ENCODE data around the gene PRKAG2. TPM values are rescaled to one million over a fixed set of nuclear protein-coding genes. Genes with fewer than 3 reads are reported as not detected.

The PRKAG2 gene
- total and polyA plus RNA-seq, 2 of the 8 experiments (the other 6 are each of a cell fraction or from before 2014, with no cell fraction given) = 7.5 to 18.1 TPM

DNA sequence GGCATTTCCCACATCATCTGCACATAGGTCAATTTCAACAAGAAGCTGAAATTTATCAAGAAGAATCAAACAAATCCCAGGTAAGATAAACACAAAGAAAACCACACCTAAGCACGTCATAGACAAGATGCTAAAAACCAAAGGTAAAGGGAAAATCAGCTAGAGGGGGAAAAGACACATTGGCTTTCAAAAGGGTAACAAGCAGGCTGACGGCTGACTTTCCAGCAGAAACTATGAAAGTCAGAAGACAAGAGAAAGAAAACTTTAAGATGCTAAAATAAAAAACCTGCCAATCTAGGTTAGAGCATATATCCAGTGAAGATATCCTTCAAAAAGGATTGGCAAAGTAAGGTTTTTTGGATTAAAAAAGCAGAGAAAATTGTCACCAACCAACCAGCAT is 297.3 kb downstream of the PRKAG2 start:
- H2AFZ ChIP-seq (ENCODE audit: low read length) = no peak overlapping the region
- H3K9ac ChIP-seq (replicated peaks in 1 of 4; ENCODE audit: extremely low read depth in 1 of 4, low read depth in 3 of 4, low read length in 3 of 4) = no peak overlapping the region
- H2BK12ac ChIP-seq (ENCODE audit: low read depth, low read length) = no peak overlapping the region
- H2BK5ac ChIP-seq (ENCODE audit: low read depth, low read length) = no peak overlapping the region
- no peak overlapping the region for H3K18ac ChIP-seq (ENCODE audit: extremely low read depth, low read length)
- H2AK5ac ChIP-seq (ENCODE audit: low read depth, low read length) = no peak overlapping the region
- DNase-seq (ENCODE audit: low read depth in 1 of 2, low spot score in 2 of 2) = no peak
- no peaks in the 10 kb centered on the region for H3K36me3 ChIP-seq (ENCODE audit: control insufficient read depth in 2 of 4, insufficient read depth in 4 of 4, low read length in 3 of 4)
- ChIA-PET CTCF (ENCODE audit: partially characterized antibody) (interaction anchor here (0.8 kb wide), 1 partner anchor 13 kb away, joined by 3 read pairs; no protein-coding TSS in a partner anchor), POLR2A (ENCODE audit: partially characterized antibody) (no interaction called here)
- H3K4me2 ChIP-seq (ENCODE audit: insufficient read depth in 1 of 2, low read depth in 2 of 2, low read length in 2 of 2) = no peak overlapping the region
- H3K4me3 ChIP-seq (ENCODE audit: extremely low read depth in 1 of 4, insufficient read depth in 2 of 4, low read depth in 3 of 4, low read length in 4 of 4) = no peak overlapping the region
- no peak overlapping the region for H2BK20ac ChIP-seq (ENCODE audit: low read length)
- H3K79me1 ChIP-seq (ENCODE audit: low read depth, low read length) = no peaks in the 10 kb centered on the region
- no peaks in the 10 kb centered on the region for H3K27me3 ChIP-seq (replicated peaks in 1 of 4; ENCODE audit: control insufficient read depth in 3 of 4, extremely low read depth in 1 of 4, insufficient read depth in 3 of 4, low read length in 3 of 4)
- no peak overlapping the region for H4K5ac ChIP-seq (ENCODE audit: insufficient read length, low read depth, low read length)
- no peak overlapping the region for H3K14ac ChIP-seq (ENCODE audit: insufficient read length)
- no peak overlapping the region for H4K8ac ChIP-seq (ENCODE audit: extremely low read depth, insufficient read depth, low read length)
- H3K27ac ChIP-seq (ENCODE audit: low read depth, low read length) = no peak overlapping the region
- no peak overlapping the region for H2BK15ac ChIP-seq (ENCODE audit: low read length)
- no peaks in the 10 kb centered on the region for H4K20me1 ChIP-seq (replicated peaks in 1 of 2; ENCODE audit: control insufficient read depth in 1 of 2, insufficient read depth in 2 of 2, low read length in 2 of 2)
- H3K56ac ChIP-seq (replicated peaks; ENCODE audit: insufficient read length, low read depth, low read length) = no peak overlapping the region
- FAIRE-seq = no peak
- H3K4me1 ChIP-seq (replicated peaks in 1 of 4; ENCODE audit: control insufficient read depth in 3 of 4, insufficient read depth in 4 of 4, low read length in 3 of 4) = no peaks in the 10 kb centered on the region
- H3K79me2 ChIP-seq (ENCODE audit: control insufficient read depth in 1 of 2, insufficient read depth in 2 of 2, low read length in 2 of 2) = no peaks in the 10 kb centered on the region
- no peak overlapping the region for H4K91ac ChIP-seq (replicated peaks; ENCODE audit: insufficient read length, low read length)
- H2BK120ac ChIP-seq (replicated peaks; ENCODE audit: low read depth, low read length) = no peak overlapping the region
- H3K23me2 ChIP-seq (ENCODE audit: low read depth, low read length) = no peaks in the 10 kb centered on the region
- H3K23ac ChIP-seq (ENCODE audit: insufficient read length) = no peak overlapping the region
- no peak overlapping the region for H3K4ac ChIP-seq (replicated peaks; ENCODE audit: insufficient read length, low read depth, low read length)
- WGBS, 2 experiments (ENCODE audit: extremely low coverage in 1 of 2, insufficient coverage in 1 of 2, insufficient read length in 1 of 2, insufficient replicate concordance in 2 of 2, low coverage in 1 of 2, low lambda C conversion rate in 2 of 2, missing lambda C conversion rate in 1 of 2) = 88% methylated on average over 2 of the region's 2 CpGs; no CpG with 5 or more reads in 1 of the 2 experiments
- TF ChIP-seq KDM1A (IDR thresholded peaks at IDR 0.05; ENCODE audit: borderline replicate concordance, low read length) (no peak), TBP (IDR thresholded peaks at IDR 0.05; ENCODE audit: low read depth, low read length) (no peak), CTBP2 (IDR thresholded peaks at IDR 0.05; ENCODE audit: borderline replicate concordance, insufficient read depth, insufficient read length, low read length) (no peak), HDAC2 (IDR thresholded peaks at IDR 0.05; ENCODE audit: borderline replicate concordance in 1 of 2, low read depth in 2 of 2, low read length in 2 of 2) (no peak)
- TF ChIP-seq, protein P1, sequence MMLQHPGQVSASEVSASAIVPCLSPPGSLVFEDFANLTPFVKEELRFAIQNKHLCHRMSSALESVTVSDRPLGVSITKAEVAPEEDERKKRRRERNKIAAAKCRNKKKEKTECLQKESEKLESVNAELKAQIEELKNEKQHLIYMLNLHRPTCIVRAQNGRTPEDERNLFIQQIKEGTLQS (IDR thresholded peaks at IDR 0.05; ENCODE audit: insufficient read depth, low read depth, low read length) = no peak
- H3K9me3 ChIP-seq (ENCODE audit: insufficient read depth in 2 of 2, low read depth in 1 of 2, low read length in 1 of 2) = peaks cover 5 to 6% of the 10 kb centered on the region in 2 experiments; a peak in 1 of 4 replicates

Measured in H1 (cell line).